Stimulated activated naive CD8-positive, alpha-beta T cell treated with anti-CD3 and anti-CD28 coated beads, Interleukin-15, amount 100 ng/mL, for 72 hours (primary cell): Measurements from ENCODE around the gene CDK19.
"Not testable (repeated sequence)": the region's sequence is repeated elsewhere in the genome, so short reads cannot be mapped to it uniquely, and the experiment has no call there.

Source experiments
- ATAC-seq: fragments of 150-1000 bp; cut with Tn5 transposase; 2 replicates; pipeline ENCODE4 v1.10.0; 2021; ENCODE audit warnings: mild to moderate bottlenecking, moderate library complexity
- DNase-seq, 2 donors: peaks; one replicate each; pipeline ENCODE4 v3.0.0; 2021 to 2022
- H3K27ac Mint-ChIP-seq, 2 donors: one replicate each; pipeline ENCODE4 v1.8.0; 2022; ENCODE audit warnings: mild to moderate bottlenecking in 2 of 2, mixed read lengths in 2 of 2, moderate library complexity in 2 of 2
- H3K27me3 Mint-ChIP-seq: one replicate; pipeline ENCODE4 v1.8.0; 2022; ENCODE audit warnings: mixed read lengths
- H3K4me1 Mint-ChIP-seq: one replicate; pipeline ENCODE4 v1.8.0; 2022; ENCODE audit warnings: mild to moderate bottlenecking, mixed read lengths
- H3K4me3 Mint-ChIP-seq, 2 donors: one replicate each; pipeline ENCODE4 v1.8.0; 2022; ENCODE audit warnings: mild to moderate bottlenecking in 2 of 2, mixed read lengths in 2 of 2, moderate library complexity in 1 of 2
- H3K9me3 Mint-ChIP-seq, 2 donors: one replicate each; pipeline ENCODE4 v1.8.0; 2022; ENCODE audit warnings: mixed read lengths in 2 of 2

Gene CDK19

GRCh38 chr6:110826236-110827129, 11.2 kb upstream of the CDK19 start:
- ATAC-seq: no peak
- no peaks in the 10 kb centered on the region for H3K27me3 Mint-ChIP-seq
- H3K4me1 Mint-ChIP-seq: peaks cover 7% of the 10 kb centered on the region
- H3K27ac Mint-ChIP-seq: peak overlapping the region in 1 of 2 donors; percentile 50
- no peak overlapping the region for H3K4me3 Mint-ChIP-seq
- DNase-seq: no peak
- no peaks in the 10 kb centered on the region for H3K9me3 Mint-ChIP-seq

- Mint-ChIP-seq H3K9me3 (no peaks in the 10 kb centered on the region), H3K27me3 (no peaks in the 10 kb centered on the region), H3K27ac (no peak overlapping the region), H3K4me1 (peaks cover 29% of the 10 kb centered on the region), H3K4me3 (no peak overlapping the region)
- ATAC-seq (no peak), DNase-seq (no peak)
Measured at GRCh38 chr6:110823146-110823545, 7.9 kb upstream of the CDK19 start.

GRCh38 chr6:110822249-110822648, 7.0 kb upstream of the CDK19 start:
- DNase-seq: no peak
- no peak for ATAC-seq
- Mint-ChIP-seq H3K27me3 (no peaks in the 10 kb centered on the region), H3K9me3 (no peaks in the 10 kb centered on the region), H3K4me1 (peaks cover 29% of the 10 kb centered on the region), H3K27ac (no peak overlapping the region), H3K4me3 (no peak overlapping the region)

- ATAC-seq (no peak), DNase-seq (peak; percentile 12 to 14)
- H3K27ac Mint-ChIP-seq: peak overlapping the region; percentile 21 to 98
- H3K9me3 Mint-ChIP-seq: no peaks in the 10 kb centered on the region
- peak overlapping the region; percentile 97 to 100 for H3K4me3 Mint-ChIP-seq
- H3K27me3 Mint-ChIP-seq: no peaks in the 10 kb centered on the region
- peaks cover 45% of the 10 kb centered on the region for H3K4me1 Mint-ChIP-seq
Measured at GRCh38 chr6:110816677-110817076, 1.4 kb upstream of the CDK19 start.

GRCh38 chr6:110815015-110815410, 256 bp downstream of the CDK19 start:
- no peak for DNase-seq
- Mint-ChIP-seq H3K4me1 (peaks cover 32% of the 10 kb centered on the region), H3K4me3 (peak overlapping the region; percentile 97 to 100), H3K9me3 (no peaks in the 10 kb centered on the region), H3K27ac (peak overlapping the region; percentile 98 to 99), H3K27me3 (no peaks in the 10 kb centered on the region)
- ATAC-seq: no peak

- ATAC-seq (peak; percentile 15), DNase-seq (peak; percentile 67 to 69)
Measured at GRCh38 chr6:110814102-110815014, 911 bp downstream of the CDK19 start.

GRCh38 chr6:110813338-110814101, 1.7 kb downstream of the CDK19 start:
- peaks cover 21% of the 10 kb centered on the region for H3K4me1 Mint-ChIP-seq
- DNase-seq: no peak
- ATAC-seq: no peak
- no peaks in the 10 kb centered on the region for H3K9me3 Mint-ChIP-seq
- H3K27ac Mint-ChIP-seq: no peak overlapping the region
- H3K27me3 Mint-ChIP-seq: no peaks in the 10 kb centered on the region
- H3K4me3 Mint-ChIP-seq: peak overlapping the region; percentile 90 to 100

More at GRCh38 chr6:110814102-110815014, 911 bp downstream of the CDK19 start:
- no peaks in the 10 kb centered on the region for H3K27me3 Mint-ChIP-seq
- H3K9me3 Mint-ChIP-seq: no peaks in the 10 kb centered on the region
- H3K4me3 Mint-ChIP-seq: peak overlapping the region; percentile 97 to 100
- H3K27ac Mint-ChIP-seq: peak overlapping the region; percentile 98 to 99
- H3K4me1 Mint-ChIP-seq: peaks cover 26% of the 10 kb centered on the region

- Mint-ChIP-seq H3K4me1 (peaks cover 21% of the 10 kb centered on the region), H3K4me3 (no peak overlapping the region), H3K9me3 (no peaks in the 10 kb centered on the region), H3K27ac (no peak overlapping the region), H3K27me3 (no peaks in the 10 kb centered on the region)
- no peak for ATAC-seq
- DNase-seq: no peak
Measured at GRCh38 chr6:110812719-110813118, 2.5 kb downstream of the CDK19 start.

- no peak for DNase-seq
- Mint-ChIP-seq H3K4me3 (no peak overlapping the region), H3K27me3 (no peaks in the 10 kb centered on the region), H3K27ac (no peak overlapping the region), H3K9me3 (no peaks in the 10 kb centered on the region), H3K4me1 (peaks cover 10% of the 10 kb centered on the region)
- no peak for ATAC-seq
Measured at GRCh38 chr6:110810896-110811586, 4.2 kb downstream of the CDK19 start.

- Mint-ChIP-seq H3K27ac (no peak overlapping the region), H3K9me3 (no peaks in the 10 kb centered on the region), H3K4me3 (no peak overlapping the region), H3K4me1 (peaks cover 13% of the 10 kb centered on the region), H3K27me3 (no peaks in the 10 kb centered on the region)
- DNase-seq (no peak), ATAC-seq (no peak)
Measured at GRCh38 chr6:110809792-110810191, 5.5 kb downstream of the CDK19 start.

GRCh38 chr6:110802175-110802574, 13.1 kb downstream of the CDK19 start:
- H3K27me3 Mint-ChIP-seq, H3K27ac Mint-ChIP-seq, ATAC-seq, DNase-seq, H3K4me3 Mint-ChIP-seq, H3K9me3 Mint-ChIP-seq: not testable (repeated sequence)
- H3K4me1 Mint-ChIP-seq: peaks cover 21% of the 10 kb centered on the region

- H3K27ac Mint-ChIP-seq: no peak overlapping the region
- DNase-seq: no peak
- H3K4me1 Mint-ChIP-seq: peaks cover 21% of the 10 kb centered on the region
- H3K9me3 Mint-ChIP-seq: peaks cover 0 to 8% of the 10 kb centered on the region in 2 donors
- H3K27me3 Mint-ChIP-seq: no peaks in the 10 kb centered on the region
- no peak for ATAC-seq
- H3K4me3 Mint-ChIP-seq: no peak overlapping the region
Measured at GRCh38 chr6:110800839-110801196, 14.5 kb downstream of the CDK19 start.

GRCh38 chr6:110800196-110800838, 15.0 kb downstream of the CDK19 start:
- Mint-ChIP-seq H3K27ac (no peak overlapping the region), H3K4me1 (peaks cover 21% of the 10 kb centered on the region), H3K9me3 (peaks cover 0 to 8% of the 10 kb centered on the region in 2 donors), H3K4me3 (no peak overlapping the region), H3K27me3 (no peaks in the 10 kb centered on the region)
- ATAC-seq (no peak), DNase-seq (no peak)

GRCh38 chr6:110799655-110800054, 15.6 kb downstream of the CDK19 start:
- H3K4me1 Mint-ChIP-seq: peaks cover 16% of the 10 kb centered on the region
- DNase-seq (no peak), ATAC-seq (no peak)
- peaks cover 0 to 8% of the 10 kb centered on the region in 2 donors for H3K9me3 Mint-ChIP-seq
- no peak overlapping the region for H3K27ac Mint-ChIP-seq
- no peaks in the 10 kb centered on the region for H3K27me3 Mint-ChIP-seq
- H3K4me3 Mint-ChIP-seq: no peak overlapping the region
